Caco-2 (cell line): ENCODE measurements around the gene CCL24. TPM values are rescaled to one million over a fixed set of nuclear protein-coding genes. Genes with fewer than 3 reads are reported as not detected.
"Not testable (repeated sequence)": the region's sequence is repeated elsewhere in the genome, so short reads cannot be mapped to it uniquely, and the experiment has no call there.

Source experiments
- BruUV-seq: library from RNA; stranded (reverse); fragments of 400-500 nt; replicated peaks from 2 replicates; lab custom pipeline; 2021; lab: Mats Ljungman, UMichigan
- CTCF ChIA-PET: fragments of 300-600 bp; sonication (Branson Sonifier 250); formaldehyde crosslinking; loops from one replicate; lab custom pipeline; 2022; ENCODE audit warnings: antibody characterized with exemption; lab: Charles Lee
- POLR2A ChIA-PET: fragments of 300-600 bp; sonication (Branson Sonifier 250); formaldehyde crosslinking; loops from one replicate; lab custom pipeline; 2022; ENCODE audit warnings: antibody characterized with exemption; lab: Charles Lee
- DNase-seq, 2 experiments: peaks; one replicate each; pipeline versions ENCODE4 v3.0.0 to v3.0.0-alpha.2; 2020 to 2022
- H3K27me3 ChIP-seq: replicated peaks from 2 replicates; pipeline ENCODE4 v1.6.0; 2011; ENCODE audit warnings: low read length; ENCODE audit not compliant: control insufficient read depth, insufficient read depth
- H3K36me3 ChIP-seq: 2 replicates; pipeline ENCODE4 v1.5.1; 2011; ENCODE audit warnings: low read length; ENCODE audit not compliant: control insufficient read depth, insufficient read depth
- H3K4me1 ChIP-seq: fragments of 250-450 bp; sonication (Bioruptor Pico); 2 replicates; pipeline ENCODE4 v1.5.1; 2020; ENCODE audit warnings: mild to moderate bottlenecking
- H3K4me3 ChIP-seq: 2 replicates; pipeline ENCODE4 v1.5.1; 2011; ENCODE audit warnings: low read depth, mild to moderate bottlenecking, control low read depth, low read length
- H3K9me3 ChIP-seq: fragments of 250-450 bp; sonication (Bioruptor Pico); 2 replicates; pipeline ENCODE4 v1.5.1; 2020; ENCODE audit warnings: mild to moderate bottlenecking, moderate library complexity
- H3K27ac Mint-ChIP-seq: one replicate; pipeline ENCODE4 v1.8.0; 2022; ENCODE audit warnings: mixed read lengths; ENCODE audit not compliant: unreplicated experiment
- H3K27me3 Mint-ChIP-seq: one replicate; pipeline ENCODE4 v1.8.0; 2022; ENCODE audit warnings: mixed read lengths; ENCODE audit not compliant: insufficient read depth, unreplicated experiment
- H3K36me3 Mint-ChIP-seq: one replicate; pipeline ENCODE4 v1.8.0; 2022; ENCODE audit warnings: mild to moderate bottlenecking, mixed read lengths; ENCODE audit not compliant: insufficient read depth, unreplicated experiment
- H3K4me1 Mint-ChIP-seq: one replicate; pipeline ENCODE4 v1.8.0; 2022; ENCODE audit warnings: low read depth, mixed read lengths; ENCODE audit not compliant: unreplicated experiment
- H3K4me3 Mint-ChIP-seq: one replicate; pipeline ENCODE4 v1.8.0; 2022; ENCODE audit warnings: mild to moderate bottlenecking, moderate library complexity, mixed read lengths; ENCODE audit not compliant: unreplicated experiment
- H3K9me3 Mint-ChIP-seq: one replicate; pipeline ENCODE4 v1.8.0; 2022; ENCODE audit warnings: mixed read lengths; ENCODE audit not compliant: unreplicated experiment
- CTCF ChIP-seq, 2 experiments: fragments of 200-600 bp in 1 of 2; IDR thresholded peaks; 1 replicate in 1 of 2; 2 replicates in 1 of 2; pipeline versions ENCODE4 v1.5.1 to v1.8.0; 2011 to 2022; ENCODE audit warnings: antibody characterized with exemption in 1 of 2, control low read depth in 1 of 2, inconsistent platforms in 1 of 2, low read depth in 1 of 2, low read length in 1 of 2, mild to moderate bottlenecking in 1 of 2, moderate library complexity in 1 of 2; ENCODE audit not compliant: insufficient read depth in 1 of 2, severe bottlenecking in 1 of 2, unreplicated experiment in 1 of 2
- intact Hi-C: fragments of 100-400 bp; cut with micrococcal nuclease; formaldehyde crosslinking; loops from one replicate; pipeline ENCODE4 v1.10.0; 2022; ENCODE audit not compliant: unreplicated experiment
- total RNA-seq: library from RNA; stranded (reverse); gene quantifications from 2 replicates; pipeline ENCODE4 v1.2.3, GENCODE V29; 2022

CCL24 gene
- total RNA-seq, 1 experiment from 2014 or later = not detected

GRCh38 chr7:75840029-75840428, 26.4 kb upstream of the CCL24 start:
- Histone ChIP-seq H3K4me1 (no peaks in the 10 kb centered on the region), H3K9me3 (no peaks in the 10 kb centered on the region), H3K36me3 (no peaks in the 10 kb centered on the region), H3K27me3 (no peaks in the 10 kb centered on the region), H3K4me3 (no peak overlapping the region)
- ChIA-PET POLR2A (no interaction called here), CTCF (no interaction called here)
- no peak overlapping the region for H3K27ac Mint-ChIP-seq
- no peaks in the 10 kb centered on the region for H3K9me3 Mint-ChIP-seq
- BruUV-seq = no TSS peak
- no peak overlapping the region for H3K4me3 Mint-ChIP-seq
- H3K4me1 Mint-ChIP-seq = peaks cover 8% of the 10 kb centered on the region
- H3K36me3 Mint-ChIP-seq = no peaks in the 10 kb centered on the region
- intact Hi-C loops = no loop called here
- H3K27me3 Mint-ChIP-seq = no peaks in the 10 kb centered on the region
- DNase-seq = no peak
- TF ChIP-seq CTCF (IDR thresholded peaks at IDR 0.05; ENCODE audit: insufficient read depth in 1 of 2, low read depth in 1 of 2, low read length in 1 of 2, severe bottlenecking in 1 of 2, unreplicated experiment in 1 of 2) = no peak

- intact Hi-C loops, CTCF ChIA-PET, H3K9me3 Mint-ChIP-seq, H3K4me1 Mint-ChIP-seq, BruUV-seq, H3K4me3 Mint-ChIP-seq, H3K4me3 ChIP-seq, POLR2A ChIA-PET, H3K9me3 ChIP-seq, DNase-seq, H3K27me3 Mint-ChIP-seq, H3K36me3 Mint-ChIP-seq, H3K27ac Mint-ChIP-seq, H3K27me3 ChIP-seq, H3K4me1 ChIP-seq, H3K36me3 ChIP-seq: not testable (repeated sequence)
These were observed 24.8 kb upstream of the CCL24 start for GRCh38 chr7:75838281-75838930.

- no peak for TF ChIP-seq CTCF (IDR thresholded peaks at IDR 0.05; ENCODE audit: insufficient read depth in 1 of 2, low read depth in 1 of 2, low read length in 1 of 2, severe bottlenecking in 1 of 2, unreplicated experiment in 1 of 2)
- Histone ChIP-seq H3K9me3 (no peaks in the 10 kb centered on the region), H3K36me3 (no peaks in the 10 kb centered on the region), H3K27me3 (no peaks in the 10 kb centered on the region), H3K4me1 (no peaks in the 10 kb centered on the region), H3K4me3 (no peak overlapping the region)
- no peak overlapping the region for H3K27ac Mint-ChIP-seq
- H3K27me3 Mint-ChIP-seq = no peaks in the 10 kb centered on the region
- CTCF ChIA-PET = no interaction called here
- intact Hi-C loops = no loop called here
- no peaks in the 10 kb centered on the region for H3K4me1 Mint-ChIP-seq
- H3K36me3 Mint-ChIP-seq = no peaks in the 10 kb centered on the region
- no peaks in the 10 kb centered on the region for H3K9me3 Mint-ChIP-seq
- H3K4me3 Mint-ChIP-seq = no peak overlapping the region
- POLR2A ChIA-PET = no interaction called here
- BruUV-seq = no TSS peak
- no peak for DNase-seq
These were observed 23.2 kb upstream of the CCL24 start for GRCh38 chr7:75836798-75837197.
